GM18526 (cell line): ENCODE measurements around the gene MAP2K5.

ENCODE experiments used
- POLR2A ChIP-seq: IDR thresholded peaks from 3 replicates; pipeline ENCODE4 v1.6.1; 2011; ENCODE audit not compliant: insufficient read length; ENCODE audit errors: extremely low read depth

The MAP2K5 gene

GRCh38 chr15:67824976-67825880 is 282.7 kb downstream of the MAP2K5 start, which contains the start of gene SKOR1:
Gene SKOR1, plus strand, starts transcription at chr15:67825509. Its CDS starts 94 bp downstream, at chr15:67825603.
- no peak for TF ChIP-seq POLR2A

GRCh38 chr15:67825881-67826716 is 283.6 kb downstream of the MAP2K5 start:
- TF ChIP-seq POLR2A: no peak

- TF ChIP-seq POLR2A: no peak
These were observed 284.4 kb downstream of the MAP2K5 start for GRCh38 chr15:67826717-67827561.

GRCh38 chr15:67827562-67828277 is 285.2 kb downstream of the MAP2K5 start:
- no peak for TF ChIP-seq POLR2A

GRCh38 chr15:67828278-67828968 is 285.9 kb downstream of the MAP2K5 start:
- TF ChIP-seq POLR2A: no peak

- TF ChIP-seq POLR2A: no peak
These were observed 286.6 kb downstream of the MAP2K5 start for GRCh38 chr15:67828969-67829646.

GRCh38 chr15:67829647-67830504 is 287.4 kb downstream of the MAP2K5 start:
- no peak for TF ChIP-seq POLR2A

- no peak for TF ChIP-seq POLR2A
These were observed 288.9 kb downstream of the MAP2K5 start for GRCh38 chr15:67831363-67831762.

- no peak for TF ChIP-seq POLR2A
These were observed 289.6 kb downstream of the MAP2K5 start for GRCh38 chr15:67832031-67832551.

- TF ChIP-seq POLR2A: no peak
These were observed 290.6 kb downstream of the MAP2K5 start for GRCh38 chr15:67832897-67833709.
